Gastrocnemius medialis (tissue), 4 donors: ENCODE measurements around the gene TERB1.

ENCODE experiments used
- CTCF ChIP-seq, 5 experiments: fragments of 450-650 bp in 3 of 5; fragments of 200-600 bp in 2 of 5; sonication (generic) in 2 of 5; IDR thresholded peaks in 4 of 5; conservative IDR thresholded peaks in 1 of 5; 1 replicate in 4 of 5; 2 replicates in 1 of 5; pipeline ENCODE4 v1.5.1; 2016 to 2019; ENCODE audit warnings: antibody characterized with exemption in 5 of 5, mild to moderate bottlenecking in 3 of 5, moderate library complexity in 3 of 5
- POLR2A ChIP-seq, 2 donors: fragments of 450-650 bp; IDR thresholded peaks; one replicate each; pipeline ENCODE4 v1.6.1; 2017; ENCODE audit warnings: antibody characterized with exemption in 2 of 2, mild to moderate bottlenecking in 2 of 2, moderate library complexity in 2 of 2

DNA sequence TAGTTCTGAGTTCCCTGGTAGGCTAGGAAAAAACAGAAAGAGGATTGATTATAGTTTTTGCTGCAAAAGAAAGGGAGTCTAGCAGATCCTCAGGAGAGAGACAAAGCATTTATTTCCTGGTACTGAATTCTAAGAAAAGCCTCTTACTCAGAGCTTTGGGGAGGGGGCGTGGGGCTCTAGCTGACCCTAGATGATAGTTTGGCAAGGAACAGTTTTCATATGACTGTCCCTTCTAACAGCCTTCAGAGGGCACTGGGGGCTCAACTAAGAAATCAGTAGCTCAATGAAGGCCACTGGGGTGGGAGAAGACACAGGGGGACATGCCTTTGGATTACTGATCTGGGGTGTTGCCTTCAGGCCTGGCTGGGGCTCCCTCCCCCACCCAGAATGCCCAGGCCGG, 46.8 kb upstream of the TERB1 start:
- TF ChIP-seq CTCF (IDR thresholded peaks at IDR 0.05 in 4 of 5, conservative IDR thresholded peaks at IDR 0.05 in 1 of 5) (no peak), POLR2A (IDR thresholded peaks at IDR 0.05) (no peak)
